ENCODE results near the gene VWA7.
"Not testable (repeated sequence)": the region's sequence is repeated elsewhere in the genome, so short reads cannot be mapped to it uniquely, and the experiment has no call there.

Gene VWA7

DNA sequence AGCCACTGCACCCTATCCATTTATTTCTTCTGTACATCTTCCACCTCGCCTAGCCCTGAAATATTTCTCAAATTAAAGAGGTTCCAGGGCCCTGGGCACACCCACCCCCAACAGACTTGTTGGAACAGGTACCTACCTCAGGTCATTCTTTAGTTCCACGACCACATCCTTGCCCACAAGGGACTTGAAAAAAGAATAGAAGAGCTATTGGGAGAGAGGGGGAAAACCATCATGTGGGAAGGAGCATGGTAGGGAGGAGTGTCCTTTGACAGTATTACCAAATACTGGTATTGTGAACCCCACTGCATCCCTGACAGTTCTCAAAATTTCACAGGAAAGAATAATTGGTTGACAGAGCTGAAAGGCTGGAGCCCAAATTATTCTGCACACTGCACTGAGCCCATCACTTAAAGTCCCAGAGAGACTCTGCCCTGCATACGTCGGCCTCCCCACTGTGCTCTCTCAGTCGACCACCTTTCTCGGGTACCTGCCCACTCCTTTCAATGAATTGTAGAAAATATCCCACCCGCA lies 28.9 kb upstream of the VWA7 start:
- in situ Hi-C loops (cut with HindIII; ENCODE audit: low sequenced_read_pairs): loop anchor here (5.0 kb wide), 1 partner anchor 34 kb away; no protein-coding TSS in a partner anchor

DNA sequence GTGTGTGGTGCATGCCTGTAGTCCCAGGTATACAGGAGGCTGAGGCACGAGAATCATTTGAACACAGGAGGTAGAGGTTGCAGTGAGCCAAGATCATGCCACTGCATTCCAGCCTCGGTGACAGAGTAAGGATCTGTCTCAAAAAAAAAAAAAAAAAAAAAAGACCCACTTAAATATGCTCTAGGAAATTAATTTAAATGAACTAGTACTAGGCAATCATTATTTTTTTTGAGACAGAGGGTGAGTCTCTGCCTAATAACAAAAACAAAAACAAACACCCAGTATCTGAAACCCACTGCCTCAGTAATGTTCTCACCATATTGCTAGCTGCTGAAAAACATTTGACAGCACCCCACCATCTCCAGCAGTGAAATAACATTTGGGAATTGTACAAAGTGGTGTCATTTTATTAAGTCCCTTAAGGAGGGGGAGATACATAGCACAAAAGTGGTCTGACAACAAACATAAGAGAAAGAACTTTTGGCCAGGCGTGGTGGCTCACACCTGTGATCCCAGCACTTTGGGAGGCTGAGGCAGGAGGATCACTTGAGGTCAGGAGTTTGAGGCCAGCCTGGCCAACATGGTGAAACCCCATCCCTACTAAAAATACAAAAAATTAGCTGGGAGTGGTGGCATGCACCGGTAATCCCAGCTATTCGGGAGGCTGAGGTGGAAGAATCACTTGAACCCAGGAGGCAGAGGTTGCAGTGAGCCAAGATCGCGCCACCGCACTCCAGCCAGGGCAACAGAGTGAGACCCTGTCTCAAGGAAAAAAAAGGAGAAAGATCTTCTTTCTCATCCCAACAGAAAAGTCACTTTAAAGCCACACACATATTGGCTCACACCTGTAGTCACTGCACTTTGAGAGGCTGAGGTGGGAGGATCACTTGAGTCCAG lies 24.2 kb upstream of the VWA7 start:
- in situ Hi-C loops (cut with HindIII; ENCODE audit: low sequenced_read_pairs): not testable (repeated sequence)

GRCh38 chr6:31799781-31800180 lies 22.7 kb upstream of the VWA7 start:
- in situ Hi-C loops (cut with HindIII; ENCODE audit: low sequenced_read_pairs): no loop called here

GRCh38 chr6:31797588-31797987 lies 20.5 kb upstream of the VWA7 start:
- in situ Hi-C loops (cut with HindIII; ENCODE audit: low sequenced_read_pairs): no loop called here

DNA sequence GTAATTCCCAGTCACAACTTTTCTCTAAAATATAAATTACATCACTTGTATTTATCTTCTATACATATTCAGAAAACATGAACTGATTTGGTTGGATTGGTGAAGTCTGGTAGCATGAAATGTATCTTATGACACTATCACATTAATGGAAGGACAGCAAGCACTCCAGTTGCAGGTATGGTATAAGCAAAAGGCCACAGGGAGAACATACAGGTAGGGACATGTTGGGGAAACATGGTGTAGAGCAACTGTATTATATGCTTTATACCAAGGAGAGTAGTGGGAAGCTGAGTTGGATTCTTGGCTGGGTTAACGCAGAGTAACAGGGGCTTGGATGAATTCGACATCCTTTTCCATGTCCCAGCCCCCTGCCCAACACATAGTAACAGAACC lies 19.9 kb upstream of the VWA7 start:
- in situ Hi-C loops (cut with HindIII; ENCODE audit: low sequenced_read_pairs): no loop called here

- in situ Hi-C loops (cut with HindIII; ENCODE audit: low sequenced_read_pairs): no loop called here
These were observed 18.6 kb upstream of the VWA7 start, which contains the start of gene VARS1 for GRCh38 chr6:31795616-31796298. VARS1 (minus strand) TSS chr6:31795752; CDS start chr6:31795217, 535 bp downstream.

GRCh38 chr6:31794866-31795615 lies 17.9 kb upstream of the VWA7 start:
- in situ Hi-C loops (cut with HindIII; ENCODE audit: low sequenced_read_pairs): no loop called here

- in situ Hi-C loops (cut with HindIII; ENCODE audit: low sequenced_read_pairs): no loop called here
These were observed 17.3 kb upstream of the VWA7 start for GRCh38 chr6:31794294-31794865.

- in situ Hi-C loops (cut with HindIII; ENCODE audit: low sequenced_read_pairs): not testable (repeated sequence)
These were observed 16.8 kb upstream of the VWA7 start for GRCh38 chr6:31793927-31794245.

DNA sequence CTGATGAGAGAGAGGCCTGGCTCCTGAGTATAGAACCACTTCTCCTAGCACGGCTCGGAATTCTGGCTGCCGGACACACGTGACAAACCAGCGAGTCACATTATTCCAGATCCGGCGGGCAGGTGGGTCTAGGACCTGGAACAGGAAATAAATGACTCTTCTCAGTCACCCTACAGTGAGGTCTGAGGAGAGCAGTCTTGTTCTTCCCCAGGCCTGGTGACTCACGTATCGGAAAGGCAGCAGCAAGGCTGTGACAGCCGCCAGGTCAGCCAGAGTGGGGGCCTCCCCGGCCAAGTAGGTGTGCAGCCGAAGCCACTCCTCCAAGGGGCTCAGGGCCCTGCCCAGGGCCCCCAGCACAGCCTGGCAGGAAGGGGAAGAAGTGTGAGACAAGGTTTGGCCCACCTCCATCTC lies 15.6 kb upstream of the VWA7 start:
- in situ Hi-C loops (cut with HindIII; ENCODE audit: low sequenced_read_pairs): no loop called here

DNA sequence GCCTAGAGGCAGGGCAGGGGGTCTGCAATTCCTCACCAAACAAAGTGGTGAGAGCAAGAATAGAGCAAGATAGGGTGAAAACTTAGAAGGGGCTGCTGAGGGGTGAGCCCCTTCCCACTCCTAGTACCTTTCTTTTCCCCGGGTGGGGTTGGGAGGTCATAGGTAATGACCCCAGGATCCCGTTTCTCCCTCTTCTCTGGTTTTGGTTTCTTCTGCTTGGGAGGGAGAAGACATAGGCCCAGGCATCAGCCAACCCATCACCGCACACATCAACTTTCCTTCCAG lies 14.9 kb upstream of the VWA7 start:
- in situ Hi-C loops (cut with HindIII; ENCODE audit: low sequenced_read_pairs): no loop called here

GRCh38 chr6:31791324-31792089 lies 14.4 kb upstream of the VWA7 start:
- in situ Hi-C loops (cut with HindIII; ENCODE audit: low sequenced_read_pairs): no loop called here

DNA sequence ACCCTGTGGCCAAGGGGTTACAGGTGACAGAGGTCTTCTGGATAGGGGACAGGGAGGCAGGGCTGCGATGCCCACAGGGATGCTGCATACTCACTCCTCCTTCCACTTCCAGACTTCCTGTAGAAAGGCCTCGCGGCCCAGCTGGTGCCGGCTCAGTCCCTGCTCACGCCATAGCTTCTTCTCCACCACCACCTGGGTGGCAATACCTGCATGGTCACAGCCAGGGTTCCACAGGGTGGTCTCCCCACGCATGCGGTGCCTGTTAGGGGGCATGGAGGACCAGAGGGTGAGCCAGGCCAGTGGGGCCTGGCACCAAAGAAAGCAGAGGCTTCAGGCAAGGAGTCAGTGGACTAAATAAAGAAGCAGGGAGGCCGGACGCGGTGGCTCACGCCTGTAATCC lies 8.3 kb upstream of the VWA7 start:
- in situ Hi-C loops (cut with HindIII; ENCODE audit: low sequenced_read_pairs): no loop called here

GRCh38 chr6:31784098-31784925 lies 7.2 kb upstream of the VWA7 start:
- in situ Hi-C loops (cut with HindIII; ENCODE audit: low sequenced_read_pairs): loop anchor here (5.0 kb wide), 1 partner anchor 42 kb away; the partner anchor contains the start of gene MSH5

- in situ Hi-C loops (cut with HindIII; ENCODE audit: low sequenced_read_pairs): loop anchor here (5.0 kb wide), 1 partner anchor 40 kb away; the partner anchor contains the start of gene MSH5
These were observed 5.2 kb upstream of the VWA7 start for GRCh38 chr6:31782126-31782855.

DNA sequence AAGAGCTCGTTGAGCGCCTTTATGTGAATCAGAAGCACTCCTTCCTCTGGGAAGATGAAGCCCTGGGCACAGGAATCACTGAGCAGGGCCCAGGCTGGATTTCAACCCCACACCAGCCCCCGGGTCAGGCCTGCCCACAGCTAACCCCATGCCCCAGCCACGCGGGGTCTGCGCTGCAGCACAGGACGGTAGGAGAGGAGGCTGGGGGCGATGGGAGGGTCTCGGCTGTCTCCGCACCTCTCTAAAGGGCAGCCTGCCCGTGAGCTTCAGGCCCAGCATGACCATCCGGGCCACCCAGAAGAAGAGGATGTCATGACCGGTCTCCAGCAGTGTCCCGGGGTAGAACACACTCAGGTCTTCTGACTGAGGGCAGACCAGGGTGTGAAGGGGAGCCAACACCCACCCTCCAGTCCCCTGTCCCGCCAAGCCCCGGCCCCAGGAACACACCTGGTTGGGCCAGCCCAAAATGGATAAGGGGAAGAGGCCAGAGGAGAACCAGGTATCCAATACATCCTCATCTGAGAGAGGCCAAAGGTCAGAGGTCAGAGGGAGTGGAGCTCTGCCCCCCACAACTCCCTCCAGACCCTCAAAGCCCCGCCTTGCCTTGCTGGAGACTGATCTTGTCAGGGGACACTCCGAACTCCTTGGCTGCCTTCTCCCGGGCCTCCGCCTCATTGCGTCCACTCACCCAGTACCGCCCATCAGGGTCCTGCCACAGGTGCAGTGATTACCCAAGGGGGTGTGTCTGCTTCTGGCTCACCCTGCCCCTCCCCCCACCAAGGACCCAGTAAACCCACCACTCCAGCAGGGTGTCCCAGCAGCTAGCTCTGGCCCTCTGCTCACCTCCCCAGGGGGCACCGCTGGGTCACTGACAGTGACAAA lies 4.4 kb upstream of the VWA7 start:
- in situ Hi-C loops (cut with HindIII; ENCODE audit: low sequenced_read_pairs): loop anchor here (5.0 kb wide), 1 partner anchor 39 kb away; the partner anchor contains the start of gene MSH5

DNA sequence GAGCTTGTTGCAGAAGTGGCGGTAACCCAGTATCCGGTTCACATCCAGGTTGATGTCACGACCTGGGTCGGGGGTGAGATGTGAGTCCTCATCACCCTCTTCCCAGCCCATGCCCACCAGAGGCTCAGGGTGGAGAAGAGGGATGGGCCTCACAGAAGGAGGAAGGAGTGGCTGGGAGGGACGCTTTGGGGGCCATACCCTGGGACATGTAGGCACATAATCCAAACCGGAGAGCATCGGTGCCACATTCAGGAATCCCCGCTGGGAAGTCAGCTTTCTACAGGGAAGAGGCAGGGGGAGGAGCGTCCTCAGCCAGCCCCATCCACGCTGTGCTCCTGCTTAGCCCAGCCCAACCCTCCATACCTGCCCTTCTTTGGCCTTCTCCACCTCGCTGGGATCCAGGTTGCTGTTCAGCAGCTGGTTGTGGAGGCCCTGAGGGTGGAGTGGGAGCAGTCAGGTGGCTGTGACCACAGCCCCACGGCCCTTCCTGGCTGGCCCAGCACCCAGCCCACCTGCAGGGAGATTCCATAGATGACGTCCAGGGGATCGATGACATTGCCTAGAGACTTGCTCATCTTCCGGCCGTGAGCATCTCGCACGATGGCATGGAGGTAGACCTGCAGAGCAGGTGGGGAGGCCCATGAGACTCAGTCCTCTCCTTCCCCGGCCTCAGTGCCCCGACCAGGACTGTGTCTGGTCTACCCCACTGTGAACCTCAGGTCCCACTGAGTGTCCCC lies 3.5 kb upstream of the VWA7 start:
- in situ Hi-C loops (cut with HindIII; ENCODE audit: low sequenced_read_pairs): loop anchor here (5.0 kb wide), 1 partner anchor 38 kb away; the partner anchor contains the start of gene MSH5

All from endothelial cell of hepatic sinusoid (primary cell).